Activated CD8-positive, alpha-beta memory T cell treated with anti-CD3 and anti-CD28 coated beads, Interleukin-2, amount 10 ng/mL, durations not matched to agents 7 days and 5 days (primary cell): ENCODE data around the gene CSMD2. TPM values are rescaled to one million over a fixed set of nuclear protein-coding genes. Genes with fewer than 3 reads are reported as not detected.
"Not testable (repeated sequence)": the region's sequence is repeated elsewhere in the genome, so short reads cannot be mapped to it uniquely, and the experiment has no call there.

Experiments used
- ATAC-seq: fragments of 150-1000 bp; cut with Tn5 transposase; one replicate; pipeline ENCODE4 v1.10.0; 2021; ENCODE audit warnings: moderate library complexity
- CTCF ChIA-PET: fragments of 350-600 bp; sonication (Branson Sonifier 250); formaldehyde crosslinking; loops from one replicate; lab custom pipeline; 2021; ENCODE audit warnings: antibody characterized with exemption; lab: Charles Lee
- DNase-seq: peaks from one replicate; pipeline ENCODE4 v3.0.0-alpha.2; 2020
- H3K27ac Mint-ChIP-seq: one replicate; pipeline ENCODE4 v1.8.0; 2021; ENCODE audit warnings: mild to moderate bottlenecking, mixed read lengths
- H3K27me3 Mint-ChIP-seq: one replicate; pipeline ENCODE4 v1.8.0; 2021; ENCODE audit warnings: mixed read lengths
- H3K36me3 Mint-ChIP-seq: one replicate; pipeline ENCODE4 v1.8.0; 2021; ENCODE audit warnings: mild to moderate bottlenecking, mixed read lengths
- H3K4me1 Mint-ChIP-seq: one replicate; pipeline ENCODE4 v1.8.0; 2021; ENCODE audit warnings: mixed read lengths
- H3K4me3 Mint-ChIP-seq: one replicate; pipeline ENCODE4 v1.8.0; 2021; ENCODE audit warnings: mild to moderate bottlenecking, moderate library complexity, mixed read lengths
- H3K9me3 Mint-ChIP-seq: one replicate; pipeline ENCODE4 v1.8.0; 2022; ENCODE audit warnings: low read depth, mixed read lengths
- total RNA-seq, 2 experiments: library from RNA; stranded (reverse); gene quantifications; one replicate each; pipeline ENCODE4 v1.2.3, GENCODE V29; 2021

CSMD2 gene
- total RNA-seq, 2 experiments from 2014 or later = not detected

DNA sequence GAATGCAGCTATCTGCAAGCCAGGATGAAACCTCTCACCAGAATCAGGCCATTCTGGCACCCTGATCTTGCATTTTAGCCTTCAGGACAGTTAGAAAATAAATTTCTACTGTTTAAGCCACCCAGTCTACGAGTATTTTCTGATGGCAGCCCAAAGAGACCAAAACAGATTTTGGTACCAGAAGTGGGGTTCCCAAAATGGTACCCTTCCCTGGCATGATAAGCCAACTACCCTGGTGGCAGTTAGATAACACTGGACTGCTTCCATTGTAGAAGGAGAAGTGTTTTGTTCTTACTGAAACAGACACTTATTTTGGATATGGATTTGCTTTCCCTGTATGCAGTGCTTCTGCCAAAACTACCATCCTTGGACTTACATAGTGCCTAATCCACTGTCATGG, 115.0 kb downstream of the CSMD2 start:
- no peaks in the 10 kb centered on the region for H3K4me1 Mint-ChIP-seq
- no peaks in the 10 kb centered on the region for H3K36me3 Mint-ChIP-seq
- no peaks in the 10 kb centered on the region for H3K27me3 Mint-ChIP-seq
- no peak overlapping the region for H3K27ac Mint-ChIP-seq
- no peak overlapping the region for H3K4me3 Mint-ChIP-seq
- DNase-seq (no peak), ATAC-seq (no peak)
- no peaks in the 10 kb centered on the region for H3K9me3 Mint-ChIP-seq
- CTCF ChIA-PET = no interaction called here

DNA sequence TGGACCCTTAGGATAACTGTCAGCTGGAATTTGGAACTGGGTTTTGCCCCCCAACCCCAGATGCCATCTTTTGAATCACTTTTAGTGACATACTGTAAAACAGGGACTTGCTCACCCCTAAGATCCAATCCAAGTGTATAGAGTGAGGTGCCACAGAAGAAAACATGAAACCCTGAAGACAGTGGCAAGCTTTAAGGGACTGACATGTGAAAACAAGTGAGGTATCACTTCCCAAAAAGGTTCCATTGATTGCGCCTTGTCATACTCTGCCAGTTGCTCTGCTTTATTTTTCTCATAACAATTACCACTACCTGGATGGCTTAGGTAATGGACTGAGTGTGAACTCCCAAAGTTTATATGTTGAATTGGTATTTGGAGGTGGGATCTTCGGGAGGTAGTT, 115.6 kb downstream of the CSMD2 start:
- H3K4me3 Mint-ChIP-seq = no peak overlapping the region
- no peaks in the 10 kb centered on the region for H3K27me3 Mint-ChIP-seq
- H3K36me3 Mint-ChIP-seq = no peaks in the 10 kb centered on the region
- ATAC-seq = no peak
- no peak for DNase-seq
- no peaks in the 10 kb centered on the region for H3K9me3 Mint-ChIP-seq
- CTCF ChIA-PET = no interaction called here
- no peaks in the 10 kb centered on the region for H3K4me1 Mint-ChIP-seq
- H3K27ac Mint-ChIP-seq = no peak overlapping the region

DNA sequence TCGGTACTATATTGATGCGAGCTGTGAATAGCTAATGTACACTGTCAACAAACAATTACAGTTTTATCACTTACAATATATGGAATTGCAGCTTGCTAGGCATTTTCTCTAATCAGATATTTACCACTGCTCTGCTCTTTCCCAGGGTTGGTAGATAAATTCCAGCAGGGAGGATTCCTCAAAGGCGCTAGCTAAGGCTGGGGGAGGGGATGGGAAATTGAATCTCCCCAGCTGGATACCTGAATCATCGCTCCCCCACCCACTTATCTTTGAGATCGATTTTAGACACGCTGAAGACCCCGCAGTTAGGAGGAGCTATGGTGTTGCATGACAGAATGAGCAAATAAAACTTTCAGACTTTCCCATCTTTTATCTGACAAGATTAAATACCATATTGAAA, 127.2 kb downstream of the CSMD2 start:
- no peak for DNase-seq
- Mint-ChIP-seq H3K36me3 (no peaks in the 10 kb centered on the region), H3K9me3 (no peaks in the 10 kb centered on the region), H3K4me1 (no peaks in the 10 kb centered on the region), H3K27ac (no peak overlapping the region), H3K27me3 (no peaks in the 10 kb centered on the region), H3K4me3 (no peak overlapping the region)
- ATAC-seq = no peak
- CTCF ChIA-PET = no interaction called here

DNA sequence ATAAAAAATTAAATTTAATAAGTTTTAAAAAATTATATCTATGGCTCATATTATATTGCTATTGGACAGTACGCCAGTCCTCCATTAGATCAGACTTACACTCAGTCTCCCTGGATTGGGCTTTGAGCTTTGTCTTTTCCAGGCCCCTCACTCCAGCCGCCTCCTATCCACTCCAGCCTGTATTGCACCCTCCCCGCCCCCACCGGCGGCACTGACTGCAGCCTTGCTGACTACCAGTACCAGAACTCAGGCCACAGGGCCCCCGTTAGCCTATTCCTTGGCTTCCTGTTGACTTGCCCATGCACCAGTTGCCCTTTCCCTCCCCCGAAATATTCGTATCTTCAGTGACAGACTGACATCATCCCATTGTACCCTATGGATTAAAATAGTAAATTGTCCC, 127.9 kb downstream of the CSMD2 start:
- Mint-ChIP-seq H3K27ac (no peak overlapping the region), H3K4me1 (no peaks in the 10 kb centered on the region), H3K36me3 (no peaks in the 10 kb centered on the region), H3K4me3 (no peak overlapping the region), H3K27me3 (no peaks in the 10 kb centered on the region), H3K9me3 (no peaks in the 10 kb centered on the region)
- CTCF ChIA-PET = no interaction called here
- ATAC-seq (no peak), DNase-seq (no peak)

DNA sequence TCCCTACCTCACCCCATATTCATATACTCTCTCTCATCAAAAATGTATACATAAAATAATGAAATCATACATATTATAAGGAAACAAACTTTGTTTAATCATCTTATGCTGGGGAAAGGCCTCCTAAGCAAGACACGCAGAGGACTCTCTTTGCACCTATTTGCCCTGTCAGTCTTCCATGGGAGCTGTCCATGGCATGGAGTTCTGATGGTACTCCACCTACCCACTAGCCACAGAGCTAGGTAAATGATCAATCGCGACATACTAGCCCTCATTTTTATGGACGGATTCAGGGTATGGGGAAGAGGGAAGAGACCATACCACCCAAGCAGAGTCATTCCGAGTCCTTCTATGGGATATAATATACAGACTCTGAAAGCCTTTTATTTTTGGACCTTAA, 131.0 kb downstream of the CSMD2 start:
- DNase-seq = no peak
- Mint-ChIP-seq H3K36me3 (no peaks in the 10 kb centered on the region), H3K4me1 (no peaks in the 10 kb centered on the region), H3K9me3 (no peaks in the 10 kb centered on the region), H3K27ac (no peak overlapping the region), H3K4me3 (no peak overlapping the region), H3K27me3 (no peaks in the 10 kb centered on the region)
- CTCF ChIA-PET = no interaction called here
- ATAC-seq = no peak

DNA sequence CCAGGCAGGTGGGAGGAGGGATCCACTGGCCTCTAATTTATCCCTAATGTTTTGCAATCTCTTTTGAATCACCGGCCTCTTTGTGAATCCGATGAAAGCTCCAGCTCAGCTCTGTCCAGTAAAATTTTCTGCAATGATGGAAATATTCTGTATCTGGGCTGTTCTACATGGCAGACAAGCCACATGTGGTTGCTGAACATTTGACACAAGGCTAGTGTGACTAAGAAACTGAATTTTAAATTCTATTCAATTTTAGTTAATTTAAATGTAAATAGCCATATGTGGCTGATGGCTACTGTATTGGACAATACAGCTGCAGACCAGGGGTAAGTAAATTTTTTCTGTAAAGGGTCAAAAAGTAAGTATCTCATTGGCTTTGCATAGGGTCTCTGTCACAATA, 135.1 kb downstream of the CSMD2 start:
- DNase-seq (no peak), ATAC-seq (no peak)
- no peaks in the 10 kb centered on the region for H3K9me3 Mint-ChIP-seq
- CTCF ChIA-PET = interaction anchor here (1.3 kb wide), 1 partner anchor 16 kb away, joined by 3 read pairs; no protein-coding TSS in a partner anchor
- no peaks in the 10 kb centered on the region for H3K36me3 Mint-ChIP-seq
- H3K27me3 Mint-ChIP-seq = peaks cover 3% of the 10 kb centered on the region
- H3K27ac Mint-ChIP-seq = no peak overlapping the region
- H3K4me3 Mint-ChIP-seq = no peak overlapping the region
- no peaks in the 10 kb centered on the region for H3K4me1 Mint-ChIP-seq

DNA sequence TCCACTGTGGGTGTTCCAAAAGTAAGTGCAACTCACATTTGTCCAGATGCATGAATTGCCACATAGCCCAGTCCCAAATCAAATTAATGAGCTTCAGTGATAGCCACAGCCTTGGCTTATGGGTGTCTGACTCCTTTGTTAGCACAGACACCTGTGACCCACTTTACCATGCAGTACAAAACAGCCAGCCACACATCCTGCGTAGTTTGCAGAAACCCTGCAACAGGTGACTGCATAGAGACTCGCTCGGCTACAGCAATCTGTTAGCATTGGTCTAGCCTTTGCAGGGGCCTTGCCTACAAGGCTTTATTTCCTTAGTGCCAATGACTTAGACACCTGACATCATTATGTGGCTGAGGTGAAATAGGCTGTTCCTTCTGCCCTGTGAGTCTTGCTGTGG, 135.5 kb downstream of the CSMD2 start:
- no peak for ATAC-seq
- H3K27ac Mint-ChIP-seq = no peak overlapping the region
- H3K27me3 Mint-ChIP-seq = peaks cover 3% of the 10 kb centered on the region

DNA sequence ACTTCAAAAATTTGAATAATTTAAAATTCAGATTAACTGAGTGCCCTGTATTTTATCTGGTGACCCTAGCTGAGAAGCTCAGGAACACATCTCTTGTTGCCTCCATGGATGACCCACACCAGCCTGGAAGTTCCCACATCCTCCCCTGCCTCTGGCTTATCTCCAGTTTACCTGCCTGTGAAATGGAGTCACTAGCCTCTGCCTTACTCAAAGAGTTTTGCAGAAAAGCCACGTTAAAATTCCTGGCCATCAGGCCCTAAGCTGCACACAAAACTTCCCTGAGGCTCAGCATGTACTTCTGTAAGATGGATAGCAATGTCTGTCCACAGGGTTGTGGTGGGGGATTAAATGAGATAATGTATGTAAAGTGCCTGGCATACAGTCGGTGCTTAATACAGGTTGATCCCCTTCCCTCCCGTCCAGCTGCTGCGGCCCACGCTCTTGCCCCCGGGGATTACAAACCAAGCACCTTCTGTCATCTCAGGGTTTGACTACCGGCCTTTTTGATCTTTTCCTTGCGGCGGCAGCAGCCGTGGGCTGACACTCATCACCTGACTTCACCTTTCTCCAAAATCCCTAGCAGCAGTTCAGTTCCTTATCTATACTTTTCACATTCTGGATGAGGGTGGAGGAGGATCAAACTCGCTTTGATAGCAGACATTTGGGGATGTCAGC, 136.5 kb downstream of the CSMD2 start:
- CTCF ChIA-PET = interaction anchor here (0.6 to 1.3 kb wide), 2 partner anchors 15 to 714 kb away, joined by 3 read pairs; no protein-coding TSS in a partner anchor
- no peaks in the 10 kb centered on the region for H3K4me1 Mint-ChIP-seq
- H3K36me3 Mint-ChIP-seq = no peaks in the 10 kb centered on the region
- H3K27ac Mint-ChIP-seq = no peak overlapping the region
- no peak for ATAC-seq
- DNase-seq = no peak
- no peaks in the 10 kb centered on the region for H3K9me3 Mint-ChIP-seq
- no peak overlapping the region for H3K4me3 Mint-ChIP-seq
- H3K27me3 Mint-ChIP-seq = peaks cover 3% of the 10 kb centered on the region

More for the DNA sequence above, 135.5 kb downstream of the CSMD2 start:
- Mint-ChIP-seq H3K36me3 (no peaks in the 10 kb centered on the region), H3K9me3 (no peaks in the 10 kb centered on the region), H3K4me1 (no peaks in the 10 kb centered on the region), H3K4me3 (no peak overlapping the region)
- no peak for DNase-seq
- CTCF ChIA-PET = interaction anchor here (1.3 kb wide), 1 partner anchor 16 kb away, joined by 3 read pairs; no protein-coding TSS in a partner anchor

DNA sequence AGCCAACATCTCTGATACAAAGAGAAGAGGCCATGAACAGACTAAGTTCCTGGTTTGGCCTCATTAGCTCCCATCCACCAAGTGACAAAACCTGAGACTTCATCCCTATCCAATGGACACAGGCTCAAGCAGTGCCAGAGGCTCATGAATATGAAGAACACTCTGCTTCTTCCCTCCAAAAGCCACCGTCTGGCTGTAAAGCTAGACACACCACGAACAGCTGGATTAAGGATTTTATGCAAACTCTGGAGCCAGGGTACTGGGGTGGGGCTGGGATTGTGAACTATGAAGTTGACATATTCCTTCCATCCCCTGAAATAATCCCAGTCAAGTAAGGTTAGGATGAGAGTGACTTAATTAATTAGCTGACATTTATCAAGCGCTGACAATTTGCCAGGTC, 139.4 kb downstream of the CSMD2 start:
- no peaks in the 10 kb centered on the region for H3K4me1 Mint-ChIP-seq
- no peaks in the 10 kb centered on the region for H3K9me3 Mint-ChIP-seq
- no peak overlapping the region for H3K4me3 Mint-ChIP-seq
- DNase-seq (no peak), ATAC-seq (no peak)
- no peak overlapping the region for H3K27ac Mint-ChIP-seq
- H3K36me3 Mint-ChIP-seq = no peaks in the 10 kb centered on the region
- CTCF ChIA-PET = no interaction called here
- peaks cover 3% of the 10 kb centered on the region for H3K27me3 Mint-ChIP-seq

DNA sequence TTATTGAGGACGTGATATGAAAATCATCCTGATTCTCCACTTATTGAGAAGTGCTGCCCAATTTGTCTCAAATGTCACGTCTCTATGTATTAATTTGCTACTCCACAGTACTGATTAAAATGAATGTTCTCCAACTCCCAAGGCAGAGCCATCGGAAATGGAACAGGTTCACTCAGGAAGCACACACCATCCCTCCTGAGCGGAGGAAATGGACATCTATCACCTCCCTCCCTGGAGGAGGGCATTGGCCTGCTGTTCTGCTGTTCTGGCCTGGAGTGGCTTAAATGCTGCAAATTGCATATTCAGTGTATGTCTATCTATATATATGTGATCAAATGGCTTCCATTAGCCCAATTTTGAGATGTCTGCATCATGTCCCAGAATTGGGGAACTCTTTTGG, 140.5 kb downstream of the CSMD2 start:
- no peaks in the 10 kb centered on the region for H3K9me3 Mint-ChIP-seq
- ATAC-seq (no peak), DNase-seq (no peak)
- no peaks in the 10 kb centered on the region for H3K4me1 Mint-ChIP-seq
- no peak overlapping the region for H3K4me3 Mint-ChIP-seq
- no peak overlapping the region for H3K27ac Mint-ChIP-seq
- no peaks in the 10 kb centered on the region for H3K36me3 Mint-ChIP-seq
- peaks cover 3% of the 10 kb centered on the region for H3K27me3 Mint-ChIP-seq
- CTCF ChIA-PET = no interaction called here

DNA sequence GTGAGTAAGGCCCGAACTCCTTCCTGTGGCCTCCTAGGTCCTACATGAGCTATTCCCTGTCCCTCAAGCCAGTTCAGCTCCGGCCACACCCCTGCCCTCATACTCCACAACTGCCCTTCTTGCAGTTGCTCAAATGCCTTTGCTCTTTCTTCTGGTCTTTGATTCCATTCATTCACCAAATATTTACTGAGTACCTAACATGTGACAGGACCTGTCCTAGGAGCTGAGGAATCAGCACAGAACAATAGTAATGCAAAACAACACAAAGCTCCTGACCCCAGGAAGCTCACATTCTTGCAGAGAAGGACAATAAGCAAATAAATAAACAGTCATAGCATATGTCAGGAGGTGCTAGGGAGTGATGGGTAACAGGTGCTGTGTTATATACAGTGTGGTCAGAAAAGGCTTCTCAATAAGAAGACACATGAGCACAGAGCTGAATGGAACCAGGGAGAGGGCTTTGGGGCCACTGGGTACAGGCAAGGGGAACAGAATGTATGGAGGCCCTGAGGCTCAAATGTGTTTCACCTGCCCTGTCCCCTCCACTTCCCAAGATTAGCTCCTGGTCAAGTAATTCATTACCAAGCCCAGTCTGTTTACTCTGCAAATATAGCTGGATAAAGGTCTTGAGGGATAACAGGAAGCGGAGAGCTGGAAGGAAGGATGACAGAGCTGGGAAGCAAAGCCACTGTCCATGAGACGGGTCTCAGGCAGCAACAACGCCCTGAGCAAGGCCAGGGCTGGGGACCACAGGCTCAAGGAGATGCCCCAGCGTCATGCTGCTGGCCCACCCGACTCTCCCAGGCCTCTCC, 145.1 kb downstream of the CSMD2 start:
- Mint-ChIP-seq H3K27ac (no peak overlapping the region), H3K27me3 (peaks cover 5% of the 10 kb centered on the region), H3K36me3 (no peaks in the 10 kb centered on the region), H3K4me3 (no peak overlapping the region), H3K4me1 (no peaks in the 10 kb centered on the region), H3K9me3 (no peaks in the 10 kb centered on the region)
- CTCF ChIA-PET = no interaction called here
- no peak for DNase-seq
- ATAC-seq = no peak

DNA sequence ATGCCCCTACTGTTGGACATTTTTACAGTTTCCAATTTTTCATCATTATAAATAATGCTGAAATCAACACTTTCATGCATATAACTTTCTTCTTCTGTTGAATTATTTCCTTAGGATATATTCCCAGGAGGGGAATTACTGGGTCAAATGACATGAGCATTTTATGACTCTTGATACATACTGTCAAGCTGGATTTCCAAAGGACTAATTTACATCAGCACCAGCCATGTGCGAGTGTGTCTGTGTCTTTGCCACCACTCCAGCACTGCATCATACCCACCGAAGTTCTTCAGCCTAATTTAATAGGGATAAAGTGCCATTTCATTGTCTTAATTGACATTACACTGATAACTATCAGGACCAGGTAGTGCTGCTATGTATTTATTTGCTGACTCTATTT, 146.7 kb downstream of the CSMD2 start:
- ATAC-seq = no peak
- CTCF ChIA-PET = no interaction called here
- H3K27ac Mint-ChIP-seq = no peak overlapping the region
- no peak overlapping the region for H3K4me3 Mint-ChIP-seq
- no peak for DNase-seq
- no peaks in the 10 kb centered on the region for H3K4me1 Mint-ChIP-seq
- H3K36me3 Mint-ChIP-seq = no peaks in the 10 kb centered on the region
- H3K27me3 Mint-ChIP-seq = peaks cover 5% of the 10 kb centered on the region
- H3K9me3 Mint-ChIP-seq = no peaks in the 10 kb centered on the region

DNA sequence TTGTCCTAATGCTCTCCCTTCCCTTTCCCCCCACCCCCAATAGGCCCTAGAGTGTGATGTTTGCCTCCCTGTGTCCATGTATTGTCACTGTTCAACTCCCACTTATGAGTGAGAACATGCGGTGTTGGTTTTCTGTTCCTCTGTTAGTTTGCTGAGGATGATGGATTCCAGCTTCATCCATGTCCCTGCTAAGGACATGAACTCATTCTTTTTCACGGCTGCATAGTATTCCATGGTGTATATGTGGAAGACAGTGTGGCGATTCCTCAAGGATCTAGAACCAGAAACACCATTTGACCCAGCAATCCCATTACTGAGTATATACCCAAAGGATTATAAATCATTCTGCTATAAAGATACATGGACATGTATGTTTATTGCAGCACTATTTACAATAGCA, 148.7 kb downstream of the CSMD2 start:
- H3K36me3 Mint-ChIP-seq, H3K27ac Mint-ChIP-seq, ATAC-seq, H3K4me1 Mint-ChIP-seq, CTCF ChIA-PET, H3K27me3 Mint-ChIP-seq, H3K4me3 Mint-ChIP-seq, H3K9me3 Mint-ChIP-seq, DNase-seq: not testable (repeated sequence)
